A549 (cell line): ENCODE data around the gene RBKS. TPM values are rescaled to one million over a fixed set of nuclear protein-coding genes. Genes with fewer than 3 reads are reported as not detected.

Experiments used
- CBX8 ChIP-seq: fragments of 200-600 bp; sonication (generic); IDR thresholded peaks from 2 replicates; pipeline ENCODE4 v1.6.1; 2016
- CEBPB ChIP-seq, 2 experiments: fragments of >200 bp in 1 of 2; sonication (Bioruptor Twin) in 1 of 2; formaldehyde crosslinking in 1 of 2; IDR thresholded peaks; 2 replicates each; pipeline ENCODE4 v1.6.1; 2012 to 2016
- CHD2 ChIP-seq: fragments of 150-350 bp; IDR thresholded peaks from 2 replicates; pipeline ENCODE4 v1.6.1; 2014; ENCODE audit warnings: low read length; ENCODE audit not compliant: partially characterized antibody
- EHF ChIP-seq: fragments of 250-450 bp; sonication (Bioruptor Pico); IDR thresholded peaks from 2 replicates; pipeline ENCODE4 v1.5.0; 2020; ENCODE audit warnings: mild to moderate bottlenecking
- EHMT2 ChIP-seq: fragments of 200-600 bp; sonication (generic); IDR thresholded peaks from 2 replicates; pipeline ENCODE4 v1.6.1; 2016; ENCODE audit warnings: antibody characterized with exemption, low read depth, mild to moderate bottlenecking, moderate library complexity
- FOSL2 ChIP-seq, 2 experiments: fragments of 450-650 bp in 1 of 2; fragments of >200 bp in 1 of 2; sonication (Bioruptor Twin) in 1 of 2; formaldehyde crosslinking; IDR thresholded peaks; 2 replicates each; pipeline versions ENCODE4 v1.5.0 to v1.6.1; 2016 to 2020; ENCODE audit warnings: mild to moderate bottlenecking in 1 of 2, moderate library complexity in 1 of 2
- HOXB5 ChIP-seq: fragments of 250-450 bp; sonication (Bioruptor Pico); IDR thresholded peaks from 2 replicates; pipeline ENCODE4 v1.5.0; 2020; ENCODE audit warnings: mild to moderate bottlenecking, moderate library complexity
- MAZ ChIP-seq: fragments of 150-350 bp; IDR thresholded peaks from 2 replicates; pipeline ENCODE4 v1.6.1; 2014; ENCODE audit warnings: antibody characterized with exemption, low read depth, low read length, borderline replicate concordance
- NPAS2 ChIP-seq: fragments of 250-450 bp; sonication (Bioruptor Pico); IDR thresholded peaks from 2 replicates; pipeline ENCODE4 v1.8.0; 2022; ENCODE audit warnings: mild to moderate bottlenecking, moderate library complexity, borderline replicate concordance
- RCOR1 ChIP-seq: fragments of 150-350 bp; IDR thresholded peaks from 2 replicates; pipeline ENCODE4 v1.6.1; 2014; ENCODE audit warnings: antibody characterized with exemption, low read length, low read depth
- REST ChIP-seq: fragments of 200-600 bp; sonication (generic); IDR thresholded peaks from 2 replicates; pipeline ENCODE4 v1.6.1; 2016; ENCODE audit warnings: antibody characterized with exemption, mild to moderate bottlenecking, moderate library complexity
- RNF2 ChIP-seq: fragments of 200-600 bp; sonication (generic); IDR thresholded peaks from 2 replicates; pipeline ENCODE4 v1.6.1; 2016; ENCODE audit warnings: low read depth, mild to moderate bottlenecking, antibody characterized with exemption, moderate library complexity, borderline replicate concordance
- SREBF2 ChIP-seq: fragments of 450-650 bp; IDR thresholded peaks from 2 replicates; pipeline ENCODE4 v1.6.1; 2014; ENCODE audit warnings: mild to moderate bottlenecking, moderate library complexity
- TFCP2L1 ChIP-seq: fragments of 250-450 bp; sonication (Bioruptor Pico); IDR thresholded peaks from 2 replicates; pipeline ENCODE4 v1.5.0; 2021; ENCODE audit warnings: mild to moderate bottlenecking
- TP53 ChIP-seq: fragments of 250-450 bp; sonication (Bioruptor Pico); IDR thresholded peaks from 2 replicates; pipeline ENCODE4 v1.5.0; 2021; ENCODE audit warnings: mild to moderate bottlenecking, moderate library complexity
- ZFP36 ChIP-seq: fragments of 450-650 bp; IDR thresholded peaks from 2 replicates; pipeline ENCODE4 v1.6.1; 2014; ENCODE audit warnings: borderline replicate concordance; ENCODE audit not compliant: partially characterized antibody
- polyA plus RNA-seq, 4 experiments: library from polyadenylated mRNA; depleted of rRNA in 3 of 4; stranded (reverse); fragments of >200 nt; fragmentation: RNase III in 1 of 4; extraction: RNeasy Plus Mini Kit Qiagen cat#74134 plus additional on column Dnase treatment in 1 of 4; gene quantifications; 2 replicates in 3 of 4; 3 replicates in 1 of 4; pipeline ENCODE4 v1.2.3, GENCODE V29; 2011 to 2017
- TF ChIP-seq, protein P1 (sequence below): fragments of 250-450 bp; sonication (Bioruptor Pico); IDR thresholded peaks from 2 replicates; pipeline ENCODE4 v1.5.0; 2021; ENCODE audit warnings: mild to moderate bottlenecking, moderate library complexity, borderline replicate concordance
- TF ChIP-seq, protein P2 (sequence below): fragments of 450-650 bp; IDR thresholded peaks from 2 replicates; pipeline ENCODE4 v1.6.1; 2014; ENCODE audit warnings: antibody characterized with exemption
- TF ChIP-seq, protein P3 (sequence below): fragments of 150-350 bp; IDR thresholded peaks from 2 replicates; pipeline ENCODE4 v1.6.1; 2014; ENCODE audit warnings: low read depth, mild to moderate bottlenecking, low read length
- TF ChIP-seq, protein P4 (sequence below): IDR thresholded peaks from 2 replicates; pipeline ENCODE4 v1.6.1; 2012; ENCODE audit warnings: low read depth, borderline replicate concordance

The RBKS gene
- polyA plus RNA-seq, 2 of the 4 experiments (the other 2 are of a cell fraction) = 7.6 to 8.5 TPM

DNA sequence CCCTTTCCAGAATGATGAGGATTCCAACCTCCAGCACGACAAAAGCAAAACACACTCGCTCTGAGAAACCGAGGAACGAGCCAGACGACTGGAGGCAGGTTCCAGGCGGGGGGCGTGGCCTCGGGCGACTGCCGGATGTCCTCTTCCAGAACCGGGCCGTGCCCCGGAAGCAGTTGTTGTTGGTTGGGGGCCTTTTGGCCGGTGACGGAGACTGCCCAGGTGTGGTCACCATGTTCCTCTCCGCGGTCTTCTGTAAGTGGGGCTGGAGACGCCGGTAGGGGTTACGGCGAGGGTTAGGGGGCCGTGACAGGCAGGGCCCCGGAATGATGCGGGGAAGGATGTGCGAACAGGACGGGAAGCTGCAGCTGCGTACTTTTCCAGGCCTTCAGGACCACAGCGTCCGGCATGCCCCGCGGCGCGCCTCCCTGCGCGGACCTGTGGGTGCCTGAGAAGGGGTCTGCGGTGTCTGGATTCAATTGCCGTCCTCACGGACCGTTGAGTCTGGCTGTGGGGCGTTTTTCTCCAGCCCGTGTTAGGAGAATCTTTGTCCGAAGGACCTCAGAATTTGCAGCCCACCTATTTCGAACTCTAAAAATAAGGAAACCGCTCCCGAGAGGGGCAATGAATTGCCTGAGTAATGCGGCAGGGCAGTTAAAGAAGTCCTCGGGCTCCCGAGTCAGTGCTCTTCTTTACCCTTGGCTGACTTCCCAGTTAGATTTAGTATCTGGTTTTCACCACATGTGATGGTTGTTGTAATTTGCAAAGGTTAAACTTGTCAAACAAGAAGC lies 118.4 kb downstream of the RBKS start, which contains the start of gene MRPL33 (continued):
- TF ChIP-seq, protein P1, sequence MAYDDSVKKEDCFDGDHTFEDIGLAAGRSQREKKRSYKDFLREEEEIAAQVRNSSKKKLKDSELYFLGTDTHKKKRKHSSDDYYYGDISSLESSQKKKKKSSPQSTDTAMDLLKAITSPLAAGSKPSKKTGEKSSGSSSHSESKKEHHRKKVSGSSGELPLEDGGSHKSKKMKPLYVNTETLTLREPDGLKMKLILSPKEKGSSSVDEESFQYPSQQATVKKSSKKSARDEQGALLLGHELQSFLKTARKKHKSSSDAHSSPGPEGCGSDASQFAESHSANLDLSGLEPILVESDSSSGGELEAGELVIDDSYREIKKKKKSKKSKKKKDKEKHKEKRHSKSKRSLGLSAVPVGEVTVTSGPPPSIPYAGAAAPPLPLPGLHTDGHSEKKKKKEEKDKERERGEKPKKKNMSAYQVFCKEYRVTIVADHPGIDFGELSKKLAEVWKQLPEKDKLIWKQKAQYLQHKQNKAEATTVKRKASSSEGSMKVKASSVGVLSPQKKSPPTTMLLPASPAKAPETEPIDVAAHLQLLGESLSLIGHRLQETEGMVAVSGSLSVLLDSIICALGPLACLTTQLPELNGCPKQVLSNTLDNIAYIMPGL = no peak
- no peak for TF ChIP-seq CEBPB (IDR thresholded peaks at IDR 0.05)
- TF ChIP-seq EHF (CRISPR knock-in tag) = no peak
- TF ChIP-seq RNF2 = no peak
- TF ChIP-seq, protein P2, sequence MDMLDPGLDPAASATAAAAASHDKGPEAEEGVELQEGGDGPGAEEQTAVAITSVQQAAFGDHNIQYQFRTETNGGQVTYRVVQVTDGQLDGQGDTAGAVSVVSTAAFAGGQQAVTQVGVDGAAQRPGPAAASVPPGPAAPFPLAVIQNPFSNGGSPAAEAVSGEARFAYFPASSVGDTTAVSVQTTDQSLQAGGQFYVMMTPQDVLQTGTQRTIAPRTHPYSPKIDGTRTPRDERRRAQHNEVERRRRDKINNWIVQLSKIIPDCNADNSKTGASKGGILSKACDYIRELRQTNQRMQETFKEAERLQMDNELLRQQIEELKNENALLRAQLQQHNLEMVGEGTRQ = no peak
- TF ChIP-seq EHMT2 = no peak
- TF ChIP-seq, protein P3, sequence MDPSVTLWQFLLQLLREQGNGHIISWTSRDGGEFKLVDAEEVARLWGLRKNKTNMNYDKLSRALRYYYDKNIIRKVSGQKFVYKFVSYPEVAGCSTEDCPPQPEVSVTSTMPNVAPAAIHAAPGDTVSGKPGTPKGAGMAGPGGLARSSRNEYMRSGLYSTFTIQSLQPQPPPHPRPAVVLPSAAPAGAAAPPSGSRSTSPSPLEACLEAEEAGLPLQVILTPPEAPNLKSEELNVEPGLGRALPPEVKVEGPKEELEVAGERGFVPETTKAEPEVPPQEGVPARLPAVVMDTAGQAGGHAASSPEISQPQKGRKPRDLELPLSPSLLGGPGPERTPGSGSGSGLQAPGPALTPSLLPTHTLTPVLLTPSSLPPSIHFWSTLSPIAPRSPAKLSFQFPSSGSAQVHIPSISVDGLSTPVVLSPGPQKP = no peak
- no peak for TF ChIP-seq TFCP2L1 (CRISPR knock-in tag)
- 0 out of 2 replicates have a peak, but pooled peaks have one; percentile 43 for TF ChIP-seq HOXB5
- no peak for TF ChIP-seq NPAS2 (CRISPR knock-in tag)
- TF ChIP-seq TP53 (CRISPR knock-in tag) = no peak
- TF ChIP-seq, protein P4, sequence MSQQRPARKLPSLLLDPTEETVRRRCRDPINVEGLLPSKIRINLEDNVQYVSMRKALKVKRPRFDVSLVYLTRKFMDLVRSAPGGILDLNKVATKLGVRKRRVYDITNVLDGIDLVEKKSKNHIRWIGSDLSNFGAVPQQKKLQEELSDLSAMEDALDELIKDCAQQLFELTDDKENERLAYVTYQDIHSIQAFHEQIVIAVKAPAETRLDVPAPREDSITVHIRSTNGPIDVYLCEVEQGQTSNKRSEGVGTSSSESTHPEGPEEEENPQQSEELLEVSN = 0 out of 2 replicates have a peak, but pooled peaks have one; percentile 50
- no peak for TF ChIP-seq RCOR1
- no peak for TF ChIP-seq CHD2
- TF ChIP-seq ZFP36 = no peak
- TF ChIP-seq MAZ = no peak
- TF ChIP-seq SREBF2 = no peak
- no peak for TF ChIP-seq REST
- TF ChIP-seq CBX8 = no peak
- no peak for TF ChIP-seq FOSL2 (IDR thresholded peaks at IDR 0.05)
- TF ChIP-seq FOSL2 (CRISPR knock-in tag; IDR thresholded peaks at IDR 0.05) = no peak
- TF ChIP-seq, all 56 proteins: peak for 12
